K562 (cell line): ENCODE results near the gene DOK3. TPM values are rescaled to one million over a fixed set of nuclear protein-coding genes. Genes with fewer than 3 reads are reported as not detected.

ENCODE experiments used
- ATF1 ChIP-seq, 2 experiments: fragments of 450-650 bp in 1 of 2; IDR thresholded peaks; 2 replicates each; pipeline ENCODE4 v1.6.1; 2016; ENCODE audit warnings: missing compliant biosample characterization in 1 of 2, missing genetic modification characterization in 1 of 2
- DMBX1 ChIP-seq: fragments of 250-450 bp; sonication (Bioruptor Pico); IDR thresholded peaks from 2 replicates; pipeline ENCODE4 v1.8.0; 2022; ENCODE audit warnings: inconsistent platforms, mild to moderate bottlenecking, moderate library complexity, borderline replicate concordance
- ELF4 ChIP-seq: fragments of 450-650 bp; formaldehyde crosslinking; IDR thresholded peaks from 2 replicates; pipeline ENCODE4 v1.4.0; 2022; ENCODE audit warnings: missing genetic modification characterization
- HNRNPH1 ChIP-seq: fragments of 200-400 bp; formaldehyde crosslinking; optimal IDR thresholded peaks from 2 replicates; pipeline ENCODE3; 2017; ENCODE audit warnings: low read depth, mild to moderate bottlenecking, low read length, moderate library complexity
- HNRNPL ChIP-seq: fragments of 200-400 bp; formaldehyde crosslinking; IDR thresholded peaks from 2 replicates; pipeline ENCODE4 v1.6.1; 2017; ENCODE audit warnings: low read depth, mild to moderate bottlenecking, low read length
- MAZ ChIP-seq, 2 experiments: fragments of 450-650 bp in 1 of 2; sonication (generic) in 1 of 2; formaldehyde crosslinking; IDR thresholded peaks in 1 of 2; conservative IDR thresholded peaks in 1 of 2; 2 replicates each; pipeline versions ENCODE4 v1.4.0 to v1.5.0; 2020; ENCODE audit warnings: mild to moderate bottlenecking in 1 of 2, missing genetic modification reagents in 1 of 2
- MCM5 ChIP-seq: fragments of 450-650 bp; IDR thresholded peaks from 2 replicates; pipeline ENCODE4 v1.6.1; 2016; ENCODE audit warnings: low read depth
- MYNN ChIP-seq, 2 experiments: sonication (generic); formaldehyde crosslinking in 1 of 2; IDR thresholded peaks; 2 replicates each; pipeline versions ENCODE4 v1.5.0 to v1.6.1; 2016 to 2020; ENCODE audit warnings: antibody characterized with exemption in 1 of 2, missing genetic modification reagents in 1 of 2
- NFIC ChIP-seq: fragments of 450-650 bp; IDR thresholded peaks from 2 replicates; pipeline ENCODE4 v1.6.1; 2017; ENCODE audit warnings: mild to moderate bottlenecking, inconsistent platforms
- NFRKB ChIP-seq: fragments of 450-650 bp; IDR thresholded peaks from 2 replicates; pipeline ENCODE4 v1.6.1; 2016; ENCODE audit warnings: low read depth
- NR2C2 ChIP-seq, 2 experiments: fragments of 200-800 bp in 1 of 2; sonication (Bioruptor generic) in 1 of 2; sonication (generic) in 1 of 2; formaldehyde crosslinking in 1 of 2; IDR thresholded peaks; 2 replicates each; pipeline versions ENCODE4 v1.6.1 to v1.8.0; 2016 to 2022; ENCODE audit warnings: mild to moderate bottlenecking in 1 of 2, missing compliant biosample characterization in 1 of 2, missing genetic modification characterization in 1 of 2, missing genetic modification reagents in 1 of 2
- PHF21A ChIP-seq: fragments of 450-650 bp; IDR thresholded peaks from 2 replicates; pipeline ENCODE4 v1.6.1; 2017; ENCODE audit warnings: low read depth, borderline replicate concordance
- PML ChIP-seq: IDR thresholded peaks from 2 replicates; pipeline ENCODE4 v1.6.1; 2012; ENCODE audit warnings: low read length, inconsistent platforms
- RBBP5 ChIP-seq: fragments of 200-600 bp; sonication (generic); IDR thresholded peaks from 2 replicates; pipeline ENCODE4 v1.6.1; 2012; ENCODE audit warnings: borderline replicate concordance, mild to moderate bottlenecking, low read length, control low read depth, inconsistent platforms; ENCODE audit not compliant: insufficient read depth, poor library complexity, severe bottlenecking
- SIN3B ChIP-seq: fragments of 450-650 bp; IDR thresholded peaks from 2 replicates; pipeline ENCODE4 v1.6.1; 2017; ENCODE audit warnings: low read depth, mild to moderate bottlenecking, moderate library complexity
- TRIM24 ChIP-seq, 2 experiments: fragments of 450-650 bp; IDR thresholded peaks; 2 replicates each; pipeline ENCODE4 v1.6.1; 2016
- ZKSCAN1 ChIP-seq: fragments of 150-350 bp; IDR thresholded peaks from 2 replicates; pipeline ENCODE4 v1.6.1; 2016; ENCODE audit warnings: low read depth, low read length
- polyA plus RNA-seq, 8 experiments: library from polyadenylated mRNA; depleted of rRNA in 4 of 8; stranded (reverse) in 5 of 8; unstranded in 3 of 8; fragments of >200 nt; fragmentation: Nextera tagmentation in 2 of 8; fragmentation: Illumina TruSeq in 1 of 8; extraction: Ambion mirVana in 2 of 8; extraction: Trizol in 1 of 8; gene quantifications; 2 replicates each; pipeline versions ENCODE4 v1.2.1 to v1.2.3, GENCODE V29; 2011 to 2014; ENCODE audit warnings: inconsistent platforms in 1 of 8, missing spikeins in 1 of 8
- total RNA-seq, 7 experiments: library from RNA; depleted of rRNA in 6 of 7; stranded (reverse); fragments of >200 nt in 6 of 7; fragmentation: Illumina TruSeq in 2 of 7; extraction: Trizol in 2 of 7; gene quantifications; 2 replicates each; pipeline versions ENCODE4 v1.2.1 to v1.2.3, GENCODE V29; 2011 to 2021; ENCODE audit warnings: low replicate concordance in 1 of 7
- TF ChIP-seq, protein P1 (sequence below): fragments of 200-800 bp; sonication (Bioruptor generic); IDR thresholded peaks from 2 replicates; pipeline ENCODE4 v1.6.1; 2017; ENCODE audit warnings: missing genetic modification characterization, missing compliant biosample characterization
- TF ChIP-seq, protein P2 (sequence below): fragments of 450-650 bp; IDR thresholded peaks from 2 replicates; pipeline ENCODE4 v1.6.1; 2016; ENCODE audit warnings: antibody characterized with exemption
- TF ChIP-seq, protein P3 (sequence below), 2 experiments: IDR thresholded peaks; 2 replicates each; pipeline ENCODE4 v1.6.1; 2011; ENCODE audit warnings: borderline replicate concordance in 1 of 2, control low read depth in 1 of 2, low read depth in 1 of 2, low read length in 1 of 2, mild to moderate bottlenecking in 1 of 2, mixed read lengths in 1 of 2, moderate library complexity in 1 of 2; ENCODE audit not compliant: insufficient read depth in 1 of 2, insufficient read length in 1 of 2, poor library complexity in 1 of 2, severe bottlenecking in 1 of 2; ENCODE audit errors: extremely low read depth in 1 of 2

DOK3 gene
- total and polyA plus RNA-seq, 9 of the 15 experiments (the other 6 are each of a cell fraction or from before 2014, with no cell fraction given): 1.3 to 23.0 (median 8.0) TPM

DNA sequence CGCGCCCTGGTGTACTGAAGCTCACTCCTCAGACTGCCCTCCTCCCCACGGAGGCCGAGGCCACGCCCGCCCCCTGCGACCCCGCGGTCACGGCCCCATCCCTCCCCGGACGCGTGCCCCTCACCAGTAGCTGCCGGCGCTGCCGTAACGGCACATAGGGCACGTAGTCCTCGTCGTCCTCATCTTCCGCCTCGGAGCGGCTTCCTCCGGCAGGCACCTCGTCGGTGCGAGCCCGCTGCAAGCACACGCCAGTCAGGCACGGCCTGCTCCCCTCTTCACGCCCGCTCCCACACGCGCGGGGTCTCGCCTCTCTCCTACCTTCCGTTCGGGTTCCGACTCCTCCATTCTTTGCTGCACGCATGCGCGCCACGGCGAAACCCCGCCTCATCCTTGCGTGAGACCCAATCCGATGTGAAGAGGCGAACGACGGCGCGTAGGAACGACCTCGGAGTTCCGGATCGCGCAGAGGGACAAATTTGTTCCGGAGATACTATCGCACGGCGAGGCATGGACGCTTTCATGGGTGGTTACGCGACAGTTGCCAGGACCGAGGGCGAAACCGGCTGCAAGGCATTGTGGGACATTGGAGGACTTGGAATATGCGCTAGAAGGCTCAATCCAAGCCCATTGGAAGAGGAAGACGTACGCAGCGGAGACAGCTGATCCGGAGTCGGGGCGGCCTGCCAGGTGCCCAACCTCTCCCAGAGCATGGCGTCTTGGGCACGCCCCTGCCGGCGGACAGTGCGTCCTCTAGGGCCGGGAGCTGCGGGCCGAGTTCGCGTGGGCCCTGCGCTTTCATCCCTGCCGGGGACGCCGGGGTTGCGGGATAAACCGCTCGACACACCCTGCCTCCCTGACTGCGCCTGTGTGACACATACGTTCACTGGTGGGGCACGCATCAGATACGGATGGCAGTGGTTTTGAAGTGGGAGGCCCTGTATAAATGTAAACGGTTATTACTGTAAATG is 7.3 kb upstream of the DOK3 start, which contains the start of gene DDX41 (continued):
- TF ChIP-seq TRIM24 (IDR thresholded peaks at IDR 0.05) (peak in 1 of 2 experiments; percentile 68; a peak in 2 of 4 replicates), PML (peak; percentile 36), HNRNPH1 (no peak), NR2C2 (CRISPR knock-in tag; IDR thresholded peaks at IDR 0.05) (peak; percentile 64), NR2C2 (tag; IDR thresholded peaks at IDR 0.05) (peak; percentile 93), SIN3B (peak; percentile 95), ZKSCAN1 (peak; percentile 15; the same call in 1 of the 2 replicates), DMBX1 (CRISPR knock-in tag) (no peak), NFRKB (peak; percentile 63; the same call in 1 of the 2 replicates), ELF4 (CRISPR knock-in tag) (no peak), PHF21A (0 out of 2 replicates have a peak, but pooled peaks have one; percentile 55), MYNN (IDR thresholded peaks at IDR 0.05) (peak; percentile 78; the same call in 1 of the 2 replicates), MYNN (CRISPR knock-in tag; IDR thresholded peaks at IDR 0.05) (no peak), ATF1 (CRISPR knock-in tag; IDR thresholded peaks at IDR 0.05) (no peak), ATF1 (tag; IDR thresholded peaks at IDR 0.05) (peak; percentile 95), RBBP5 (peak; percentile 89), MAZ (CRISPR knock-in tag; conservative IDR thresholded peaks at IDR 0.05 in 1 of 2, IDR thresholded peaks at IDR 0.05 in 1 of 2) (peak; percentile 53 to 65), NFIC (peak; percentile 80), HNRNPL (0 out of 2 replicates have a peak, but pooled peaks have one; percentile 64), MCM5 (no peak)
- TF ChIP-seq, protein P1, sequence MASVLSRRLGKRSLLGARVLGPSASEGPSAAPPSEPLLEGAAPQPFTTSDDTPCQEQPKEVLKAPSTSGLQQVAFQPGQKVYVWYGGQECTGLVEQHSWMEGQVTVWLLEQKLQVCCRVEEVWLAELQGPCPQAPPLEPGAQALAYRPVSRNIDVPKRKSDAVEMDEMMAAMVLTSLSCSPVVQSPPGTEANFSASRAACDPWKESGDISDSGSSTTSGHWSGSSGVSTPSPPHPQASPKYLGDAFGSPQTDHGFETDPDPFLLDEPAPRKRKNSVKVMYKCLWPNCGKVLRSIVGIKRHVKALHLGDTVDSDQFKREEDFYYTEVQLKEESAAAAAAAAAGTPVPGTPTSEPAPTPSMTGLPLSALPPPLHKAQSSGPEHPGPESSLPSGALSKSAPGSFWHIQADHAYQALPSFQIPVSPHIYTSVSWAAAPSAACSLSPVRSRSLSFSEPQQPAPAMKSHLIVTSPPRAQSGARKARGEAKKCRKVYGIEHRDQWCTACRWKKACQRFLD (CRISPR knock-in tag): peak; percentile 72; the same call in 1 of the 2 replicates
- TF ChIP-seq, protein P2, sequence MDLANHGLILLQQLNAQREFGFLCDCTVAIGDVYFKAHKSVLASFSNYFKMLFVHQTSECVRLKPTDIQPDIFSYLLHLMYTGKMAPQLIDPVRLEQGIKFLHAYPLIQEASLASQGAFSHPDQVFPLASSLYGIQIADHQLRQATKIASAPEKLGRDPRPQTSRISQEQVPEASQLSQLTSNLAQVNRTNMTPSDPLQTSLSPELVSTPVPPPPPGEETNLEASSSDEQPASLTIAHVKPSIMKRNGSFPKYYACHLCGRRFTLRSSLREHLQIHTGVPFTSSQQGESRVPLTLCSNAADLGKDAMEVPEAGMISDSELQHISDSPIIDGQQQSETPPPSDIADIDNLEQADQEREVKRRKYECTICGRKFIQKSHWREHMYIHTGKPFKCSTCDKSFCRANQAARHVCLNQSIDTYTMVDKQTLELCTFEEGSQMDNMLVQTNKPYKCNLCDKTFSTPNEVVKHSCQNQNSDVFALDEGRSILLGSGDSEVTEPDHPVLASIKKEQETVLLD: peak; percentile 95
- TF ChIP-seq, protein P3, sequence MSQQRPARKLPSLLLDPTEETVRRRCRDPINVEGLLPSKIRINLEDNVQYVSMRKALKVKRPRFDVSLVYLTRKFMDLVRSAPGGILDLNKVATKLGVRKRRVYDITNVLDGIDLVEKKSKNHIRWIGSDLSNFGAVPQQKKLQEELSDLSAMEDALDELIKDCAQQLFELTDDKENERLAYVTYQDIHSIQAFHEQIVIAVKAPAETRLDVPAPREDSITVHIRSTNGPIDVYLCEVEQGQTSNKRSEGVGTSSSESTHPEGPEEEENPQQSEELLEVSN (IDR thresholded peaks at IDR 0.05; ENCODE audit: borderline replicate concordance in 1 of 2, extremely low read depth in 1 of 2, insufficient read depth in 1 of 2, insufficient read length in 1 of 2, low read depth in 1 of 2, low read length in 1 of 2, poor library complexity in 1 of 2, severe bottlenecking in 1 of 2): peak in 1 of 2 experiments; percentile 22
